ENCODE results near the gene ESRRG. TPM values are rescaled to one million over a fixed set of nuclear protein-coding genes. Genes with fewer than 3 reads are reported as not detected.

The ESRRG gene
- under 1 TPM; 0.13 to 0.76 (median 0.24) TPM for total RNA-seq

- intact Hi-C loops (cut with DNase I) = no loop called here
- DNase-seq = no peak
- H3K4me3 ChIP-seq = peak within 1 kb of the TSS; percentile 10 to 62 (median 40)
- 1 to 6% methylated on average over 16 to 17 of the region's 17 CpGs for WGBS, 2 donors
- no peak within 1 kb of the TSS for H3K27ac ChIP-seq
- H3K36me3 ChIP-seq = no peaks in the 10 kb centered on the region
- H3K4me1 ChIP-seq = peaks cover 0 to 26% (median 4%) of the 10 kb centered on the region in 3 donors
- peaks cover 0 to 31% (median 1%) of the 10 kb centered on the region in 4 donors for H3K27me3 ChIP-seq
- TF ChIP-seq, protein P1, sequence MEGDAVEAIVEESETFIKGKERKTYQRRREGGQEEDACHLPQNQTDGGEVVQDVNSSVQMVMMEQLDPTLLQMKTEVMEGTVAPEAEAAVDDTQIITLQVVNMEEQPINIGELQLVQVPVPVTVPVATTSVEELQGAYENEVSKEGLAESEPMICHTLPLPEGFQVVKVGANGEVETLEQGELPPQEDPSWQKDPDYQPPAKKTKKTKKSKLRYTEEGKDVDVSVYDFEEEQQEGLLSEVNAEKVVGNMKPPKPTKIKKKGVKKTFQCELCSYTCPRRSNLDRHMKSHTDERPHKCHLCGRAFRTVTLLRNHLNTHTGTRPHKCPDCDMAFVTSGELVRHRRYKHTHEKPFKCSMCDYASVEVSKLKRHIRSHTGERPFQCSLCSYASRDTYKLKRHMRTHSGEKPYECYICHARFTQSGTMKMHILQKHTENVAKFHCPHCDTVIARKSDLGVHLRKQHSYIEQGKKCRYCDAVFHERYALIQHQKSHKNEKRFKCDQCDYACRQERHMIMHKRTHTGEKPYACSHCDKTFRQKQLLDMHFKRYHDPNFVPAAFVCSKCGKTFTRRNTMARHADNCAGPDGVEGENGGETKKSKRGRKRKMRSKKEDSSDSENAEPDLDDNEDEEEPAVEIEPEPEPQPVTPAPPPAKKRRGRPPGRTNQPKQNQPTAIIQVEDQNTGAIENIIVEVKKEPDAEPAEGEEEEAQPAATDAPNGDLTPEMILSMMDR (IDR thresholded peaks at IDR 0.05) = no peak
- no peak for TF ChIP-seq POLR2A (IDR thresholded peaks at IDR 0.05)
- no peaks in the 10 kb centered on the region for H3K9me3 ChIP-seq
Observed at GRCh38 chr1:216723274-216723780, at the start of gene ESRRG. Gene ESRRG (minus strand): TSS chr1:216723429. CDS start chr1:216723299, 130 bp downstream.

DNA sequence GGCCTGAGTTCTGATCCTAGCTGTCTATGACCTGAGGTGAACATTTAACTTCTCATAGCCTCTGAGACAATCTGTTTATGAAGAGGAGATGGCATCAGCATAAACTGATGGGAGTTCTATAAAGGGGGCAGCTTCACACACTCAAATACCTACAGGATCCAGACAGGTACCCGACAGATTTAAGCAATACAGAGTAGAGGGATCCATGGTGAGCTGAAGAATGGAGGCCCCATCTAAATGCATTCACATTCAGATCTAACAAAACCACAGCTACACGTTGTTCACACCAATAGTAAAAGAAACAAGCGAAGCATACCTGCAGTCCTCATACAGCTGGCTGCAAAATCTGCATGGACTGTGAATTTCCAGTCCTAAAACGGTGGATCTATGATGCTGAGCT lies 48.7 kb upstream of the ESRRG start:
- intact Hi-C loops (cut with DNase I) = no loop called here
- Histone ChIP-seq H3K9me3 (no peaks in the 10 kb centered on the region), H3K27ac (no peak overlapping the region), H3K4me3 (no peak overlapping the region), H3K27me3 (no peaks in the 10 kb centered on the region), H3K4me1 (peaks cover 0 to 8% (median 0%) of the 10 kb centered on the region in 3 donors), H3K36me3 (no peaks in the 10 kb centered on the region)
- no peak for TF ChIP-seq POLR2A (IDR thresholded peaks at IDR 0.05)
- TF ChIP-seq, protein P1 (IDR thresholded peaks at IDR 0.05) = no peak
- no peak for DNase-seq
- 65 to 73% methylated on average over 4 of the region's 4 CpGs for WGBS, 2 donors

GRCh38 chr1:216766633-216767327 lies 43.6 kb upstream of the ESRRG start:
- peaks cover 0 to 35% (median 11%) of the 10 kb centered on the region in 3 donors for H3K4me1 ChIP-seq
- WGBS, 2 donors = 17 to 38% methylated on average over 3 of the region's 3 CpGs
- no peaks in the 10 kb centered on the region for H3K9me3 ChIP-seq
- TF ChIP-seq, protein P1 (IDR thresholded peaks at IDR 0.05) = no peak
- TF ChIP-seq POLR2A (IDR thresholded peaks at IDR 0.05) = no peak
- intact Hi-C loops (cut with DNase I) = no loop called here
- H3K36me3 ChIP-seq = no peaks in the 10 kb centered on the region
- DNase-seq = no peak
- no peaks in the 10 kb centered on the region for H3K27me3 ChIP-seq
- peak overlapping the region in 3 of 4 donors; percentile 60 to 89 (median 83) for H3K27ac ChIP-seq
- no peak overlapping the region for H3K4me3 ChIP-seq

GRCh38 chr1:216765346-216766300 lies 42.4 kb upstream of the ESRRG start:
- 27 to 40% methylated on average over 10 of the region's 10 CpGs for WGBS, 2 donors
- Histone ChIP-seq H3K4me1 (peaks cover 0 to 35% (median 11%) of the 10 kb centered on the region in 3 donors), H3K4me3 (peak overlapping the region in 3 of 4 donors; percentile 6 to 37 (median 22)), H3K9me3 (no peaks in the 10 kb centered on the region), H3K27me3 (no peaks in the 10 kb centered on the region), H3K36me3 (no peaks in the 10 kb centered on the region), H3K27ac (peak overlapping the region; percentile 60 to 89 (median 74))
- no peak for TF ChIP-seq POLR2A (IDR thresholded peaks at IDR 0.05)
- TF ChIP-seq, protein P1 (IDR thresholded peaks at IDR 0.05) = no peak
- no peak for DNase-seq
- intact Hi-C loops (cut with DNase I) = no loop called here

All from esophagus squamous epithelium (tissue), 5 donors.